Ovary (tissue), 9 donors: ENCODE data around the gene NAPB. TPM values are rescaled to one million over a fixed set of nuclear protein-coding genes. Genes with fewer than 3 reads are reported as not detected.

Experiments
- DNase-seq, 5 donors: peaks; one replicate each; pipeline ENCODE4 v3.0.0-alpha.2; 2019 to 2020
- H3K27ac ChIP-seq, 2 donors: fragments of 200-600 bp; one replicate each; pipeline versions ENCODE4 v1.5.1 to v1.8.0; 2019 to 2022
- H3K27me3 ChIP-seq: fragments of 200-600 bp; one replicate; pipeline ENCODE4 v1.8.0; 2022
- H3K36me3 ChIP-seq: fragments of 200-600 bp; sonication (generic); one replicate; pipeline ENCODE4 v1.5.1; 2019
- H3K4me1 ChIP-seq: one replicate; pipeline ENCODE4 v1.8.1; 2013; ENCODE audit warnings: mild to moderate bottlenecking, moderate library complexity; ENCODE audit not compliant: insufficient read depth
- H3K4me3 ChIP-seq: fragments of 200-600 bp; sonication (generic); one replicate; pipeline ENCODE4 v1.5.1; 2017
- H3K9me3 ChIP-seq, 2 donors: fragments of 200-600 bp in 1 of 2; sonication (generic) in 1 of 2; one replicate each; pipeline versions ENCODE4 v1.5.1 to v1.8.1; 2013 to 2019; ENCODE audit warnings: mild to moderate bottlenecking in 1 of 2, moderate library complexity in 1 of 2
- EP300 ChIP-seq: sonication (generic); formaldehyde crosslinking; IDR thresholded peaks from one replicate; pipeline ENCODE4 v1.6.1; 2017; ENCODE audit warnings: antibody characterized with exemption
- POLR2A ChIP-seq: fragments of 450-650 bp; IDR thresholded peaks from one replicate; pipeline ENCODE4 v1.6.1; 2017; ENCODE audit warnings: antibody characterized with exemption, mild to moderate bottlenecking, moderate library complexity
- WGBS, 3 donors: extraction: QIAGEN DNeasy Blood & Tissue Kit in 1 of 3; methylation state at CpG; one replicate each; pipeline versions ENCODE4 v1.1.5 to v1.1.7; 2013 to 2017; 5-methylcytosine and 5-hydroxymethylcytosine counted together
- intact Hi-C, 4 donors: fragments of 100-400 bp; cut with DNase I; formaldehyde crosslinking; loops; one replicate each; pipeline versions ENCODE4 v1.11.0 to v1.15.1; 2022 to 2023
- polyA plus RNA-seq, 2 donors: library from polyadenylated mRNA; stranded (reverse); fragments of 200-250 nt in 1 of 2; fragments of 350-450 nt in 1 of 2; fragmentation: Illumina TruSeq in 1 of 2; extraction: RNeasy Lipid Tissue Mini Kit (QIAGEN cat#74804) in 1 of 2; gene quantifications; one replicate each; pipeline ENCODE4 v1.2.3, GENCODE V29; 2013 to 2014
- total RNA-seq, 7 donors: library from RNA; depleted of rRNA in 2 of 7; stranded (reverse); fragments of >200 nt in 2 of 7; fragmentation: NEBNext Ultra II Directional in 3 of 7; extraction: Animal tissue kit (Norgen Biotek cat#: 25700) in 3 of 7; gene quantifications; one replicate each; pipeline versions ENCODE4 v1.1.0 to v1.2.4, GENCODE V29; 2016 to 2023
- TF ChIP-seq, protein P1 (sequence below), 3 donors: fragments of 450-650 bp in 2 of 3; fragments of 200-600 bp in 1 of 3; IDR thresholded peaks; one replicate each; pipeline versions ENCODE4 v1.5.1 to v1.8.0; 2016 to 2022; ENCODE audit warnings: antibody characterized with exemption in 3 of 3, mild to moderate bottlenecking in 1 of 3
- donor health status: DM: no; HTN: no; CAD: no; lungs with moderate emphysema.
- donor health status: DM: no; HTN: no; CAD: no.
- donor health status: Bipolar disorder and iron deficiency.
- donor health status: DM: yes; HTN: yes; CAD: no.
- donor health status: DM: no; HTN: no; CAD: no.
- donor health status: DM: yes; HTN: yes; CAD: no.

The NAPB gene
- total and polyA plus RNA-seq, 9 donors = 9.3 to 17.9 (median 12.9) TPM

GRCh38 chr20:23412026-23412425, 9.3 kb downstream of the NAPB start:
- no peak for DNase-seq
- peaks cover 12% of the 10 kb centered on the region for H3K4me1 ChIP-seq
- TF ChIP-seq POLR2A = no peak
- no peaks in the 10 kb centered on the region for H3K36me3 ChIP-seq
- no peak overlapping the region for H3K27ac ChIP-seq
- no peaks in the 10 kb centered on the region for H3K27me3 ChIP-seq
- intact Hi-C loops = loop anchor here in 1 of 4 donors (10.0 kb wide), 1 partner anchor 57 kb away; the partner anchor contains the start of gene NXT1
- no peak overlapping the region for H3K4me3 ChIP-seq
- WGBS, 3 donors = 42 to 57% (median 46%) methylated on average over 1 of the region's 1 CpG
- H3K9me3 ChIP-seq = no peaks in the 10 kb centered on the region

DNA sequence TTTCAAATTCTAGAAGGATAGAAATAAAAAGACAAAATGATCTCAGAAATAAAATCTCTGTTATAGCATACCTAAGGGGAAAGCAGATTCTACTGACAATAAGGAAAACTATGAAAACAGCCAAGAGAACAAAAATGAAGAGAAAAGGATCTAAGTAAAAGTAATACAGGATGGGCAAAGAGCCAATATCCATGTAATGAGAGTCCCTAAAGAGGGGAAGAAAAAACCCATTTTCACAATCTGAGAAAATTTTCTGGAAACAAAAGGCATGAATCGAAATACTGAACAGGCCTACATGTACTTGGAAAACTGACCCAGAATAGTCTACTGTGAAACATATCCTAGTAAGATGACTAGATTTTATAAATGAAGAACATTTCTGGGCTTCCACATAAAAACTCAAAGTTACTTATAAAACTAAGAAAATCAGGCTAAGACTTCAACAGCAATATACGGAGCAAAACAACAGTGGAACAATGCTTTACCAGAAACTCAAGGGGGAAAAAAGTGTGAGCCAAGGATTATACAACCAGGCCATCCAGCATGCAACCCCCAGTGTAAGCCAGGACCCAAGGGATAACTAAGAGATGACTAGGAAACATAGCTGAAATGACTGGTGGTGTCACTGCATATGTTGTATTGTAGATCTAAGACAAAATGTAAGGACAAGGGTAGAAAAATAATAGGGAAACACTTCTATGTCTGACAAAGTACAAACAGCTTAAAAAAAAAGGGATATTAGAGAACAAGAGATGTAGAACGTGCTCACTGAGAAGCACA, 10.2 kb downstream of the NAPB start:
- no peak overlapping the region for H3K4me3 ChIP-seq
- no peaks in the 10 kb centered on the region for H3K27me3 ChIP-seq
- H3K27ac ChIP-seq = no peak overlapping the region
- WGBS, 3 donors = 86 to 90% (median 89%) methylated on average over 3 of the region's 3 CpGs
- intact Hi-C loops = loop anchor here in 1 of 4 donors (10.0 kb wide), 1 partner anchor 56 kb away; the partner anchor contains the start of gene NXT1
- H3K9me3 ChIP-seq = no peaks in the 10 kb centered on the region
- no peak for DNase-seq
- H3K36me3 ChIP-seq = no peaks in the 10 kb centered on the region
- H3K4me1 ChIP-seq = peaks cover 12% of the 10 kb centered on the region
- TF ChIP-seq, protein P1, sequence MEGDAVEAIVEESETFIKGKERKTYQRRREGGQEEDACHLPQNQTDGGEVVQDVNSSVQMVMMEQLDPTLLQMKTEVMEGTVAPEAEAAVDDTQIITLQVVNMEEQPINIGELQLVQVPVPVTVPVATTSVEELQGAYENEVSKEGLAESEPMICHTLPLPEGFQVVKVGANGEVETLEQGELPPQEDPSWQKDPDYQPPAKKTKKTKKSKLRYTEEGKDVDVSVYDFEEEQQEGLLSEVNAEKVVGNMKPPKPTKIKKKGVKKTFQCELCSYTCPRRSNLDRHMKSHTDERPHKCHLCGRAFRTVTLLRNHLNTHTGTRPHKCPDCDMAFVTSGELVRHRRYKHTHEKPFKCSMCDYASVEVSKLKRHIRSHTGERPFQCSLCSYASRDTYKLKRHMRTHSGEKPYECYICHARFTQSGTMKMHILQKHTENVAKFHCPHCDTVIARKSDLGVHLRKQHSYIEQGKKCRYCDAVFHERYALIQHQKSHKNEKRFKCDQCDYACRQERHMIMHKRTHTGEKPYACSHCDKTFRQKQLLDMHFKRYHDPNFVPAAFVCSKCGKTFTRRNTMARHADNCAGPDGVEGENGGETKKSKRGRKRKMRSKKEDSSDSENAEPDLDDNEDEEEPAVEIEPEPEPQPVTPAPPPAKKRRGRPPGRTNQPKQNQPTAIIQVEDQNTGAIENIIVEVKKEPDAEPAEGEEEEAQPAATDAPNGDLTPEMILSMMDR (IDR thresholded peaks at IDR 0.05) = no peak
- TF ChIP-seq EP300 = no peak
- no peak for TF ChIP-seq POLR2A

DNA sequence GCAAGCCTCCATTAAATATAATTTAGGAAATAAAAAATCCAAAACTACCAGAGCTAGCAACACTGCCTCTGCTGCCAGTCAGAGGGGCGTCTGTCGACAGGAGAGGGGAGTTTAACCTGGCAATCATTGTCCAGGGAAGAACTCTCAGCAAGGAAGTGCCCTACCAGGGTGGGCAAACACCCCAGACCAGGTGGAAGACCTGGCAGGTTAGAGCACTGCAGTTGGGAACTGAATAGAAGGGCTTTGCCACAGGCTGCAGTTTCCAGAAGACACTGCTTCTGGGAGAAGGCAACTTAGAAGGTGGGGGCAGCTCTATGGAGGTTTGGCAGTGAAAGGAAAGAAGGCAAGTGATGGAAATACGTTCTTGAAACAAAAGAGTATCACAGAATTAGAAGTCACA, 11.5 kb downstream of the NAPB start:
- intact Hi-C loops = loop anchor here in 2 of 4 donors (5.0 to 10.0 kb wide), 2 partner anchors 47 to 55 kb away; partner anchors contain the start of genes GZF1 (in 1 of the 2) and NXT1 (in 1 of the 2)
- Histone ChIP-seq H3K27ac (peak overlapping the region in 1 of 2 donors; percentile 45), H3K4me3 (no peak overlapping the region), H3K36me3 (no peaks in the 10 kb centered on the region), H3K9me3 (no peaks in the 10 kb centered on the region), H3K4me1 (peaks cover 10% of the 10 kb centered on the region), H3K27me3 (no peaks in the 10 kb centered on the region)
- 54 to 72% (median 69%) methylated on average over 3 of the region's 3 CpGs for WGBS, 3 donors
- no peak for TF ChIP-seq POLR2A
- no peak for TF ChIP-seq EP300
- TF ChIP-seq, protein P1 (IDR thresholded peaks at IDR 0.05) = no peak
- no peak for DNase-seq

GRCh38 chr20:23408957-23409356, 12.3 kb downstream of the NAPB start:
- intact Hi-C loops = loop anchor here in 1 of 4 donors (5.0 kb wide), 1 partner anchor 47 kb away; the partner anchor contains the start of gene GZF1
- H3K27me3 ChIP-seq = no peaks in the 10 kb centered on the region
- H3K27ac ChIP-seq = peak overlapping the region in 1 of 2 donors; percentile 45
- TF ChIP-seq, protein P1 (IDR thresholded peaks at IDR 0.05) = no peak
- no peak for TF ChIP-seq EP300
- no peak for TF ChIP-seq POLR2A
- no peaks in the 10 kb centered on the region for H3K36me3 ChIP-seq
- H3K4me3 ChIP-seq = no peak overlapping the region
- peak in 1 of 5 donors; percentile 31 for DNase-seq
- no peaks in the 10 kb centered on the region for H3K9me3 ChIP-seq
- 13 to 49% (median 23%) methylated on average over 2 of the region's 2 CpGs for WGBS, 3 donors
- H3K4me1 ChIP-seq = peaks cover 12% of the 10 kb centered on the region
